ENCODE data around the gene BABAM1. TPM values are rescaled to one million over a fixed set of nuclear protein-coding genes. Genes with fewer than 3 reads are reported as not detected.

Gene BABAM1
- total and polyA plus RNA-seq, 2 donors (not counting 1 experiment from before 2014, with no cell fraction given), result 68.8 to 74.3 TPM

- no peak for DNase-seq (ENCODE audit: low read depth in 2 of 2)
- TF ChIP-seq EZH2 (IDR thresholded peaks at IDR 0.05; ENCODE audit: low read length, missing control alignments), result no peak
- TF ChIP-seq CTCF (conservative IDR thresholded peaks at IDR 0.05 in 1 of 2, IDR thresholded peaks at IDR 0.05 in 1 of 2; ENCODE audit: low read depth in 1 of 2, low read length in 2 of 2), result no peak
- Histone ChIP-seq H3K27me3 (ENCODE audit: control insufficient read depth, insufficient read depth, low read length) (no peaks in the 10 kb centered on the region), H3K36me3 (ENCODE audit: control insufficient read depth, insufficient read depth, low read length) (no peaks in the 10 kb centered on the region), H2AFZ (ENCODE audit: low read length) (no peak overlapping the region), H3K9ac (ENCODE audit: insufficient read depth, low read length) (no peak overlapping the region), H3K4me2 (ENCODE audit: extremely low read depth, insufficient read depth, low read length) (no peak overlapping the region), H3K4me1 (ENCODE audit: control insufficient read depth, extremely low read depth, insufficient read depth, low read length) (no peaks in the 10 kb centered on the region), H3K27ac (ENCODE audit: insufficient read depth, low read length) (no peak overlapping the region), H3K4me3 (replicated peaks in 1 of 4; ENCODE audit: control extremely low read depth in 1 of 4, insufficient read depth in 1 of 4, low read depth in 3 of 4, low read length in 4 of 4) (no peak overlapping the region), H3K79me2 (ENCODE audit: control insufficient read depth, insufficient read depth, low read length) (no peaks in the 10 kb centered on the region), H4K20me1 (ENCODE audit: control insufficient read depth, extremely low read depth, insufficient read depth, low read length) (no peaks in the 10 kb centered on the region), H3K9me3 (ENCODE audit: control insufficient read depth, insufficient read depth, low read depth, low read length) (no peaks in the 10 kb centered on the region)
Observed at GRCh38 chr19:17286263-17286662, 19.0 kb downstream of the BABAM1 start.

GRCh38 chr19:17286752-17287151 lies 19.5 kb downstream of the BABAM1 start:
- H3K4me3 ChIP-seq (replicated peaks in 1 of 4; ENCODE audit: control extremely low read depth in 1 of 4, insufficient read depth in 1 of 4, low read depth in 3 of 4, low read length in 4 of 4), result no peak overlapping the region
- H3K36me3 ChIP-seq (ENCODE audit: control insufficient read depth, insufficient read depth, low read length), result no peaks in the 10 kb centered on the region
- H3K4me2 ChIP-seq (ENCODE audit: extremely low read depth, insufficient read depth, low read length), result no peak overlapping the region
- no peaks in the 10 kb centered on the region for H3K9me3 ChIP-seq (ENCODE audit: control insufficient read depth, insufficient read depth, low read depth, low read length)
- no peaks in the 10 kb centered on the region for H3K4me1 ChIP-seq (ENCODE audit: control insufficient read depth, extremely low read depth, insufficient read depth, low read length)
- DNase-seq (ENCODE audit: low read depth in 2 of 2), result no peak
- no peak overlapping the region for H3K27ac ChIP-seq (ENCODE audit: insufficient read depth, low read length)
- no peak overlapping the region for H2AFZ ChIP-seq (ENCODE audit: low read length)
- no peaks in the 10 kb centered on the region for H4K20me1 ChIP-seq (ENCODE audit: control insufficient read depth, extremely low read depth, insufficient read depth, low read length)
- no peaks in the 10 kb centered on the region for H3K27me3 ChIP-seq (ENCODE audit: control insufficient read depth, insufficient read depth, low read length)
- no peak for TF ChIP-seq EZH2 (IDR thresholded peaks at IDR 0.05; ENCODE audit: low read length, missing control alignments)
- no peak for TF ChIP-seq CTCF (conservative IDR thresholded peaks at IDR 0.05 in 1 of 2, IDR thresholded peaks at IDR 0.05 in 1 of 2; ENCODE audit: low read depth in 1 of 2, low read length in 2 of 2)
- H3K79me2 ChIP-seq (ENCODE audit: control insufficient read depth, insufficient read depth, low read length), result no peaks in the 10 kb centered on the region
- no peak overlapping the region for H3K9ac ChIP-seq (ENCODE audit: insufficient read depth, low read length)

- H3K9ac ChIP-seq (ENCODE audit: insufficient read depth, low read length), result no peak overlapping the region
- H2AFZ ChIP-seq (ENCODE audit: low read length), result no peak overlapping the region
- H3K27me3 ChIP-seq (ENCODE audit: control insufficient read depth, insufficient read depth, low read length), result no peaks in the 10 kb centered on the region
- peaks cover 2% of the 10 kb centered on the region for H3K4me1 ChIP-seq (ENCODE audit: control insufficient read depth, extremely low read depth, insufficient read depth, low read length)
- peak; percentile 90 to 92 for DNase-seq (ENCODE audit: low read depth in 2 of 2)
- H3K4me2 ChIP-seq (ENCODE audit: extremely low read depth, insufficient read depth, low read length), result peak overlapping the region; percentile 35
- H3K4me3 ChIP-seq (replicated peaks in 1 of 4; ENCODE audit: control extremely low read depth in 1 of 4, insufficient read depth in 1 of 4, low read depth in 3 of 4, low read length in 4 of 4), result peak overlapping the region in 1 of 4 experiments; percentile 16
- H3K36me3 ChIP-seq (ENCODE audit: control insufficient read depth, insufficient read depth, low read length), result no peaks in the 10 kb centered on the region
- H3K79me2 ChIP-seq (ENCODE audit: control insufficient read depth, insufficient read depth, low read length), result no peaks in the 10 kb centered on the region
- H3K9me3 ChIP-seq (ENCODE audit: control insufficient read depth, insufficient read depth, low read depth, low read length), result no peaks in the 10 kb centered on the region
- no peak overlapping the region for H3K27ac ChIP-seq (ENCODE audit: insufficient read depth, low read length)
- TF ChIP-seq CTCF (conservative IDR thresholded peaks at IDR 0.05 in 1 of 2, IDR thresholded peaks at IDR 0.05 in 1 of 2; ENCODE audit: low read depth in 1 of 2, low read length in 2 of 2) (no peak), EZH2 (IDR thresholded peaks at IDR 0.05; ENCODE audit: low read length, missing control alignments) (no peak)
- no peaks in the 10 kb centered on the region for H4K20me1 ChIP-seq (ENCODE audit: control insufficient read depth, extremely low read depth, insufficient read depth, low read length)
Observed at GRCh38 chr19:17289489-17289888, 22.2 kb downstream of the BABAM1 start.
